Endodermal cell (in vitro differentiated cells): ENCODE measurements around the gene SEZ6L2. TPM values are rescaled to one million over a fixed set of nuclear protein-coding genes. Genes with fewer than 3 reads are reported as not detected.

Experiments
- DNase-seq: peaks from one replicate; pipeline ENCODE4 v3.0.0-alpha.2; 2017
- H3K27ac ChIP-seq: 2 replicates; pipeline ENCODE4 v1.5.1; 2013; ENCODE audit warnings: mild to moderate bottlenecking, low read depth, low read length, moderate library complexity
- H3K27me3 ChIP-seq: 2 replicates; pipeline ENCODE4 v1.6.1; 2013; ENCODE audit warnings: mild to moderate bottlenecking, low read length, moderate library complexity; ENCODE audit not compliant: insufficient read depth, control insufficient read depth, poor library complexity, severe bottlenecking
- H3K36me3 ChIP-seq: 2 replicates; pipeline ENCODE4 v1.7.0; 2013; ENCODE audit warnings: mild to moderate bottlenecking, low read length, moderate library complexity; ENCODE audit not compliant: control insufficient read depth, insufficient read depth
- H3K4me1 ChIP-seq: one replicate; pipeline ENCODE4 v1.7.0; 2013; ENCODE audit warnings: low read length; ENCODE audit not compliant: control insufficient read depth, insufficient read depth
- H3K4me3 ChIP-seq: 2 replicates; pipeline ENCODE4 v1.5.1; 2013; ENCODE audit warnings: mild to moderate bottlenecking, low read length, moderate library complexity
- H3K9ac ChIP-seq: 2 replicates; pipeline ENCODE4 v1.6.1; 2013; ENCODE audit warnings: mild to moderate bottlenecking, low read length, moderate library complexity; ENCODE audit not compliant: poor library complexity, severe bottlenecking; ENCODE audit errors: extremely low read depth
- H3K9me3 ChIP-seq: 2 replicates; pipeline ENCODE4 v1.6.1; 2013; ENCODE audit warnings: mild to moderate bottlenecking, low read length, moderate library complexity; ENCODE audit not compliant: control insufficient read depth
- H3K27ac Mint-ChIP-seq: 2 replicates; pipeline ENCODE4 v1.8.0; 2020; ENCODE audit warnings: mixed read lengths
- H3K27me3 Mint-ChIP-seq: 2 replicates; pipeline ENCODE4 v1.8.0; 2021; ENCODE audit warnings: mild to moderate bottlenecking, mixed read lengths; ENCODE audit not compliant: insufficient read depth
- H3K36me3 Mint-ChIP-seq: 2 replicates; pipeline ENCODE4 v1.8.0; 2020; ENCODE audit warnings: low read depth, mixed read lengths
- H3K4me1 Mint-ChIP-seq: 2 replicates; pipeline ENCODE4 v1.8.0; 2020; ENCODE audit warnings: mixed read lengths
- H3K4me3 Mint-ChIP-seq: 2 replicates; pipeline ENCODE4 v1.8.0; 2020; ENCODE audit warnings: mild to moderate bottlenecking, moderate library complexity, mixed read lengths
- H3K9me3 Mint-ChIP-seq: 2 replicates; pipeline ENCODE4 v1.8.0; 2020; ENCODE audit warnings: mild to moderate bottlenecking, mixed read lengths
- CTCF ChIP-seq: fragments of 200-600 bp; sonication (generic); conservative IDR thresholded peaks from 2 replicates; pipeline ENCODE4 v1.5.0; 2021; ENCODE audit warnings: antibody characterized with exemption, mild to moderate bottlenecking
- WGBS, 2 experiments: methylation state at CpG; one replicate each; pipeline versions ENCODE4 v1.1.5 to v1.1.7; 2013; ENCODE audit warnings: missing lambda C conversion rate in 2 of 2, mixed read lengths in 1 of 2; ENCODE audit not compliant: insufficient coverage in 1 of 2, insufficient read length in 1 of 2; 5-methylcytosine and 5-hydroxymethylcytosine counted together
- total RNA-seq, 2 donors: library from RNA; stranded (reverse); fragmentation: NEBNext Ultra II Directional in 1 of 2; extraction: Animal tissue kit (Norgen Biotek cat#: 25700) in 1 of 2; gene quantifications; 2 replicates in 1 of 2; 3 replicates in 1 of 2; pipeline ENCODE4 v1.2.1, GENCODE V29; 2021

The SEZ6L2 gene
- total RNA-seq, 2 donors from 2014 or later: 44.0 to 52.1 TPM

- 90 to 92% methylated on average over 5 to 6 of the region's 6 CpGs for WGBS, 2 experiments
- DNase-seq: no peak
- Mint-ChIP-seq H3K36me3 (peaks cover 33% of the 10 kb centered on the region), H3K4me3 (no peak overlapping the region), H3K4me1 (no peaks in the 10 kb centered on the region), H3K9me3 (no peaks in the 10 kb centered on the region), H3K27ac (no peak overlapping the region), H3K27me3 (no peaks in the 10 kb centered on the region)
- Histone ChIP-seq H3K4me1 (no peaks in the 10 kb centered on the region), H3K9me3 (no peaks in the 10 kb centered on the region), H3K9ac (no peak overlapping the region), H3K27me3 (no peaks in the 10 kb centered on the region), H3K27ac (no peak overlapping the region), H3K36me3 (peaks cover 7% of the 10 kb centered on the region), H3K4me3 (no peak overlapping the region)
- TF ChIP-seq CTCF: no peak
These were observed 15.4 kb downstream of the SEZ6L2 start for GRCh38 chr16:29883987-29884386.

DNA sequence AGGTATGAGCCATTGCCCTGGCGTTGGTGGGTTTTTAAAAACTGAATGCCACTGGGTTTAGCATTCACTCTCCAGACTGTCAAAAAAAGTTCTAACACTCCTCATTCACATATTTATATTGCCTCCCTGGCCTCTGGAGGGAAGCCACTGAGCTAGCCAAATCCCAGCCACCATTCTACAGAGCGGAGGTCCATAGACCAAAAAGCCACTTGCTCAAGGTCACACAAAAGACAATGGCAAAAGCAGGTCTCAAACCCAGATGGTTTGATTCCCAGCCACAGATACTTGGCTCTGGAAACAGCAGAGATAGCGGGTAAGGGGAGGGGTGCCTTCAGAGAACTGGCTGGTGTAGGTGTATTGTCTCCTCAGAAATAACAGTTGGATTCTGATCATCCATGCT lies 18.3 kb downstream of the SEZ6L2 start:
- H3K9ac ChIP-seq: no peak overlapping the region
- H3K4me3 Mint-ChIP-seq: no peak overlapping the region
- H3K9me3 Mint-ChIP-seq: peaks cover 2% of the 10 kb centered on the region

DNA sequence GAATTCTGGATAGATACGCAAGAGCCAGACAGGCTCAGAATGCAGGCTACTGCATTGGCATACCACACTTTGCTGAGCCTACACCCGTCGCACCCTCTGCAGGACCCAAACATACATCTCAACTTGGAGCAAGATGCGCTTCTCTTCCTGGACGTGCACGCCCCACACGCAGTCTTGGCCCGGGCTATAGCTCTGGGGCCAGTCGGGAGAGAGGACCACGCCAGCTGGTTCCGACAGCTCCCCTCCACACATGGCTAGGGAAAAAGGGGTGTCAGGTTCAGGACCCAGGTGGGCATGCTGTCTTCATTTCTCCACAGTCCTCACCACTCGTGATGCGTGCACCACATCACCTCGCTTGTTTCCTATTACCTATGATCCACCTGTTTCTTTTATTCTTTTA lies 21.2 kb downstream of the SEZ6L2 start:
- no peak overlapping the region for H3K4me3 ChIP-seq
- H3K9me3 Mint-ChIP-seq: peaks cover 2% of the 10 kb centered on the region
- peaks cover 7% of the 10 kb centered on the region for H3K36me3 ChIP-seq
- no peak overlapping the region for H3K27ac ChIP-seq
- peaks cover 25% of the 10 kb centered on the region for H3K36me3 Mint-ChIP-seq
- peaks cover 20% of the 10 kb centered on the region for H3K27me3 Mint-ChIP-seq
- H3K4me1 ChIP-seq: no peaks in the 10 kb centered on the region
- H3K4me3 Mint-ChIP-seq: no peak overlapping the region
- peaks cover 3% of the 10 kb centered on the region for H3K4me1 Mint-ChIP-seq
- no peaks in the 10 kb centered on the region for H3K9me3 ChIP-seq
- peaks cover 6% of the 10 kb centered on the region for H3K27me3 ChIP-seq
- H3K9ac ChIP-seq: no peak overlapping the region
- no peak for TF ChIP-seq CTCF
- WGBS, 2 experiments: 95 to 98% methylated on average over 10 to 12 of the region's 14 CpGs
- DNase-seq: no peak
- H3K27ac Mint-ChIP-seq: peak overlapping the region; percentile 52

More for the DNA sequence above, 18.3 kb downstream of the SEZ6L2 start:
- Histone ChIP-seq H3K27me3 (peaks cover 6% of the 10 kb centered on the region), H3K9me3 (no peaks in the 10 kb centered on the region), H3K4me1 (no peaks in the 10 kb centered on the region), H3K4me3 (no peak overlapping the region), H3K36me3 (peaks cover 7% of the 10 kb centered on the region), H3K27ac (no peak overlapping the region)
- peaks cover 37% of the 10 kb centered on the region for H3K36me3 Mint-ChIP-seq
- peaks cover 16% of the 10 kb centered on the region for H3K27me3 Mint-ChIP-seq
- DNase-seq: no peak
- peaks cover 3% of the 10 kb centered on the region for H3K4me1 Mint-ChIP-seq
- TF ChIP-seq CTCF: no peak
- no peak overlapping the region for H3K27ac Mint-ChIP-seq
- 93 to 100% methylated on average over 1 to 3 of the region's 3 CpGs for WGBS, 2 experiments
